Measurements from ENCODE around the gene MAP3K10. TPM values are rescaled to one million over a fixed set of nuclear protein-coding genes. Genes with fewer than 3 reads are reported as not detected.

Gene MAP3K10
- 4.4 and 8.1 TPM in 2 replicates for total RNA-seq

DNA sequence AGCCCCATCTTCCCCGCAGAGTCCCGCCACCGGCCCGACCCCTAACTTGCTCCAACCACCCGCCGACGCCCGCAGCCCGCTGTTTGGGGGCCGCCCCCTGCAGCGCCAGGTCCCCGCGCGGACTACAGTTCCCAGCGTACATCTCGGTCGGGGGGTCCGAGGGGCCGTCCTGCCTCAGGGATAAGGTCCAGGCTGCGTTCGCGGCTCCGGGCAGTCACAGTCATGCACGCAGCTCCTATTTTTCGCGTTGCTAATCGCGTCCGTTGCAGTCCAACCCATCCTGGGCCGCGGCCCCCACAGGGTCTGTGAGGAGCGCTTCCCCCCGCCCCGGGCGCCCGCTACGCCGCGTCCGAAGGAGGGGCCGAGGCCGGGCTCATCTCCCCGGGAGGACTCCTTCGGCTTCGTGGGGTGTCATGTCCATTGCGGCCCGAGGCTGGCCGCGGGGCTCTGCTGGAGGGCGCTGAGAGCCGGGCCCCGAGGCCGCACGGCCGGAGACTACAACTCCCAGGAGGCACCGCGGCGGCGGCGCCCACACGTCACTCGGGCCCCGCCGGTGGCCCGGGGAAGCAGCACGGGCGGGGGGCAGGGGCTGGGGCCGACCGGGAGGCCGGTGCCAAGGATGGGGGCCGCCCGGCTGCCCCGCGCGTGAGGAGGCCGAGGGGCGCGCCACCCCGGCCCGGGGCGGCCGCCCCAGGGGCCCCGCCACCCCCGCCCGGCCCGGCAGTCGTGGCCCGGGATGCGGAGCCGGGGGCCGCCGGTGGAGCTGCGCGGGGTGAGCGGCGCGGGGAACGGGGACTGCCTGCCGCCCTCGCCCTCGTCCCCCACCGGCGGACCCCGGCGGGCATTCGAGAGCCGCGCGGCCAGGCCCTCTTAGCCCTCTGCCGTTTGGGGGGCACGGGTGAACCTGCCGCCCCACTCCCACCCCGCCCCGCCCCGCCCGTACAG lies at the start of gene MAP3K10:
Gene MAP3K10, plus strand, starts transcription at position 536 of the 945 bp plus-strand sequence. CDS start 606 bp downstream, outside the sequence.

GRCh38 chr19:40217934-40218890 lies 27.0 kb downstream of the MAP3K10 start, which contains the start of gene TTC9B:
TSS of gene TTC9B (minus strand) at chr19:40218384. CDS start at chr19:40218381, 3 bp downstream.

Other genes starting within 250 kb of the MAP3K10 start
- gene PSMC4, start 220.3 kb upstream of the MAP3K10 start, total RNA-seq: 95.3 and 116 TPM in 2 replicates
- 3.2 and 4.1 TPM in 2 replicates for gene ZNF546, start 194.4 kb upstream of the MAP3K10 start, total RNA-seq
- 9.1 and 14.6 TPM in 2 replicates for gene ZNF780B, start 135.2 kb upstream of the MAP3K10 start, total RNA-seq
- 9.6 and 10.9 TPM in 2 replicates for gene ZNF780A, start 100.5 kb upstream of the MAP3K10 start, total RNA-seq
- not detected in 2 replicates for gene TTC9B, start 27.0 kb downstream of the MAP3K10 start, total RNA-seq
- 0.09 TPM in 1 of 2 replicates, not detected in the other for gene CCNP, start 35.3 kb downstream of the MAP3K10 start, total RNA-seq
- 20.1 and 38.0 TPM in 2 replicates for gene AKT2, start 93.9 kb downstream of the MAP3K10 start, total RNA-seq
- 4.3 and 4.4 TPM in 2 replicates for gene C19orf47, start 157.0 kb downstream of the MAP3K10 start, total RNA-seq
- gene PLD3, start 157.3 kb downstream of the MAP3K10 start, total RNA-seq: 92.4 and 132 TPM in 2 replicates
- gene HIPK4, start 198.8 kb downstream of the MAP3K10 start, total RNA-seq: under 0.01 and 0.09 TPM in 2 replicates
- 0.81 and 1.1 TPM in 2 replicates for gene PRX, start 222.0 kb downstream of the MAP3K10 start, total RNA-seq
- 18.1 and 23.8 TPM in 2 replicates for gene SERTAD1, start 234.6 kb downstream of the MAP3K10 start, total RNA-seq